Stimulated activated CD4-positive, alpha-beta T cell treated with anti-CD3 and anti-CD28 coated beads, Interleukin-4, amount 100 ng/mL, for 4 hours (primary cell): ENCODE measurements around the gene FALEC.

Experiments used
- DNase-seq, 2 experiments: peaks; one replicate each; pipeline ENCODE4 v3.0.0-alpha.2; 2020

The FALEC gene

GRCh38 chr1:150548324-150548631, 32.7 kb downstream of the FALEC start:
- DNase-seq, result no peak

GRCh38 chr1:150548632-150549495, 33.3 kb downstream of the FALEC start, which contains the start of gene ADAMTSL4:
TSS of gene ADAMTSL4 (plus strand) at chr1:150549408. CDS start at chr1:150552289, 2,881 bp downstream.
- no peak for DNase-seq

- DNase-seq, result no peak
Measured at GRCh38 chr1:150549496-150550221, 34.1 kb downstream of the FALEC start.

GRCh38 chr1:150550222-150551050, 34.9 kb downstream of the FALEC start:
- DNase-seq, result no peak

- DNase-seq, result no peak
Measured at GRCh38 chr1:150551051-150551783, 35.7 kb downstream of the FALEC start.

GRCh38 chr1:150551784-150552127, 36.2 kb downstream of the FALEC start:
- DNase-seq, result no peak

GRCh38 chr1:150552128-150552910, 36.8 kb downstream of the FALEC start:
- DNase-seq, result no peak

GRCh38 chr1:150552911-150553289, 37.3 kb downstream of the FALEC start:
- no peak for DNase-seq

GRCh38 chr1:150553392-150554085, 38.0 kb downstream of the FALEC start:
- no peak for DNase-seq

GRCh38 chr1:150554086-150554452, 38.5 kb downstream of the FALEC start:
- DNase-seq, result no peak

GRCh38 chr1:150555198-150555970, 39.8 kb downstream of the FALEC start:
- DNase-seq, result no peak

GRCh38 chr1:150555971-150556865, 40.7 kb downstream of the FALEC start:
- no peak for DNase-seq

- no peak for DNase-seq
Measured at GRCh38 chr1:150557065-150557600, 41.6 kb downstream of the FALEC start.

- DNase-seq, result no peak
Measured at GRCh38 chr1:150557813-150558212, 42.3 kb downstream of the FALEC start.

- DNase-seq, result no peak
Measured at GRCh38 chr1:150558303-150558704, 42.8 kb downstream of the FALEC start.

GRCh38 chr1:150558761-150559655, 43.5 kb downstream of the FALEC start:
- DNase-seq, result no peak

- DNase-seq, result no peak
Measured at GRCh38 chr1:150559656-150560010, 44.1 kb downstream of the FALEC start.

- peak; percentile 65 to 67 for DNase-seq
Measured at GRCh38 chr1:150560011-150560438, 44.5 kb downstream of the FALEC start.
